Astrocyte (in vitro differentiated cells and primary cell): ENCODE results near the gene RENBP.

Source experiments
- CTCF ChIP-seq: IDR thresholded peaks from 2 replicates; pipeline ENCODE4 v1.5.1; 2011; ENCODE audit warnings: low read depth, mild to moderate bottlenecking, inconsistent platforms, low read length, moderate library complexity; ENCODE audit not compliant: insufficient read depth
- EZH2 ChIP-seq: IDR thresholded peaks from 2 replicates; pipeline ENCODE4 v1.6.1; 2012; ENCODE audit warnings: mild to moderate bottlenecking, low read length, inconsistent platforms; ENCODE audit not compliant: insufficient read depth

DNA sequence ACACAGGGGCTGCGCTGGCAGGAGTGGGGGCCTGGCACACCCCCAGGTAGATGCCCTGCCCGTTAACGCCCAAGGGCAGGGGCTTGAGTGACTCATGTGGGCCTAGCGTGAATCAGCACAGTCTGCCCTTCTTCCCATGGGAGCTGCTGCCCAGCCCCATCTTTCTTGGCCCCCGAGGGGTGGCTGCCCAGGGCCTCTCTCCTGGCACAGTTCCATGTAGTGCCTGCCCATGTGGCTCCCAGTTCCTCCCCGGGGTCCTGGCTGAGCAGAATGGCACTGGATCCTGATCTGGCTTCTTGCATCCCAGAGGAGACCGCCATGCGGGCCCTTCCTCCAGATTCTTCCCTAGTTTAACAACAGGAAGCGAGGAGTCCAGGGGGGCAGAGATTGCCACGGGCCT, 42.1 kb downstream of the RENBP start:
- TF ChIP-seq CTCF (no peak), EZH2 (no peak)
